Effector memory CD4-positive, alpha-beta T cell (primary cell): ENCODE measurements around the gene ITGAL.
A peak's percentile ranks its signal among the peaks of the same experiment; 100 is the strongest.
"Not testable (repeated sequence)": the region's sequence is repeated elsewhere in the genome, so short reads cannot be mapped to it uniquely, and the experiment has no call there.

Experiments used
- DNase-seq, 3 donors: peaks; one replicate each; pipeline ENCODE4 v3.0.0-alpha.2; 2020
- H3K27ac ChIP-seq: 2 replicates; pipeline ENCODE4 v1.7.0; 2013; ENCODE audit warnings: mild to moderate bottlenecking, low read length, moderate library complexity; ENCODE audit not compliant: insufficient read depth, poor library complexity, severe bottlenecking
- H3K27me3 ChIP-seq: replicated peaks from 2 replicates; pipeline ENCODE4 v1.7.0; 2013; ENCODE audit warnings: mild to moderate bottlenecking, low read length; ENCODE audit not compliant: insufficient read depth, control insufficient read depth, poor library complexity, severe bottlenecking
- H3K36me3 ChIP-seq: 2 replicates; pipeline ENCODE4 v1.7.0; 2013; ENCODE audit warnings: mild to moderate bottlenecking, low read length, moderate library complexity; ENCODE audit not compliant: control insufficient read depth, insufficient read depth
- H3K4me1 ChIP-seq: 2 replicates; pipeline ENCODE4 v1.7.0; 2013; ENCODE audit warnings: low read length, mild to moderate bottlenecking; ENCODE audit not compliant: control insufficient read depth, insufficient read depth, poor library complexity, severe bottlenecking
- H3K4me3 ChIP-seq: 2 replicates; pipeline ENCODE4 v1.7.0; 2013; ENCODE audit warnings: low read length, low read depth, mild to moderate bottlenecking; ENCODE audit not compliant: insufficient read depth, poor library complexity, severe bottlenecking
- H3K9me3 ChIP-seq: 2 replicates; pipeline ENCODE4 v1.7.0; 2013; ENCODE audit warnings: mild to moderate bottlenecking, low read length, moderate library complexity; ENCODE audit not compliant: control insufficient read depth

Gene ITGAL

GRCh38 chr16:30457256-30457655 lies 15.3 kb upstream of the ITGAL start:
- Histone ChIP-seq H3K9me3 (no peaks in the 10 kb centered on the region), H3K4me3 (no peak overlapping the region), H3K36me3 (no peaks in the 10 kb centered on the region), H3K4me1 (peaks cover 18% of the 10 kb centered on the region), H3K27me3 (no peaks in the 10 kb centered on the region), H3K27ac (no peak overlapping the region)
- no peak for DNase-seq

DNA sequence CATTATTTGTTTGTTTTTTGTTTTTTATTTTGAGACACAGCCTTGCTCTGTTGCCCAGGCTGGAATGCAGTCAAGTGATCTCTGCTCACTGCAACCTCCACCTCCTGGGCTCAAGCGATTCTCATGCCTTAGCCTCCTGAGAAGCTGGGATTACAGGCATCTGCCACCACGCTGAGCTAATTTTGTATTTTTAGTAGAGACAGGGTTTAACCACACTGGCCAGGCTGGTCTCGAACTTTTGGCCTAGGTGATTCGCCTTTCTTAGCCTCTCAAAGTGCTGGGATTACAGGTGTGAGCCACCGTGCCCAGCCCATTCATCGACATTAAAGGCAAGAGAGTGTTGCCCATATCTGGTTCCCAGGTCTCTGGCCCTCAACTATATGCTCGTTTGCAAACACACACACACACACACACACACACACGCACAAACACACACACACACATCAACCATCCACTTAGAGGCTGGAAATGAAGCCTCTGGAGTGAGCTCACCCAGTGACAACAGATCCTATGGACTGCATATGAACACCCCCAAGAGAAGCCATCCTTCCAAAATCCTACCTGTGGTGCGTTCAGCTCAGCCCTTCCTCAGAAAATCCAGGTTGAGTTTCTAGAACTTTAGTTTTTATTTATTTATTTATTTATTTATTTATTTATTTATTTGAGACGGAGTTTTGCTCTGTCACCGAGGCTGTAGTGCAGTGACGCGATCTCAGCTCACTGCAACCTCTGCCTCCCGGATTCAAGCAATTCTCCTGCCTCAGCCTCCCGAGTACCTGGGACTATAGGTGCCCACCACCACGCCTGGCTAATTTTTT lies 14.6 kb upstream of the ITGAL start:
- Histone ChIP-seq H3K36me3 (no peaks in the 10 kb centered on the region), H3K4me3 (no peak overlapping the region), H3K27me3 (no peaks in the 10 kb centered on the region), H3K9me3 (no peaks in the 10 kb centered on the region), H3K4me1 (peaks cover 18% of the 10 kb centered on the region), H3K27ac (peak overlapping the region; percentile 48)
- DNase-seq: no peak

- H3K4me3 ChIP-seq: no peak overlapping the region
- H3K36me3 ChIP-seq: no peaks in the 10 kb centered on the region
- H3K4me1 ChIP-seq: peaks cover 18% of the 10 kb centered on the region
- no peaks in the 10 kb centered on the region for H3K27me3 ChIP-seq
- DNase-seq: peak; percentile 50 to 61 (median 59)
- H3K27ac ChIP-seq: peak overlapping the region; percentile 48
- no peaks in the 10 kb centered on the region for H3K9me3 ChIP-seq
Observed at GRCh38 chr16:30458561-30459394, 13.8 kb upstream of the ITGAL start.

GRCh38 chr16:30459456-30459855 lies 13.1 kb upstream of the ITGAL start:
- DNase-seq: no peak
- no peaks in the 10 kb centered on the region for H3K36me3 ChIP-seq
- peaks cover 18% of the 10 kb centered on the region for H3K4me1 ChIP-seq
- no peak overlapping the region for H3K4me3 ChIP-seq
- H3K27me3 ChIP-seq: no peaks in the 10 kb centered on the region
- no peaks in the 10 kb centered on the region for H3K9me3 ChIP-seq
- H3K27ac ChIP-seq: peak overlapping the region; percentile 48

DNA sequence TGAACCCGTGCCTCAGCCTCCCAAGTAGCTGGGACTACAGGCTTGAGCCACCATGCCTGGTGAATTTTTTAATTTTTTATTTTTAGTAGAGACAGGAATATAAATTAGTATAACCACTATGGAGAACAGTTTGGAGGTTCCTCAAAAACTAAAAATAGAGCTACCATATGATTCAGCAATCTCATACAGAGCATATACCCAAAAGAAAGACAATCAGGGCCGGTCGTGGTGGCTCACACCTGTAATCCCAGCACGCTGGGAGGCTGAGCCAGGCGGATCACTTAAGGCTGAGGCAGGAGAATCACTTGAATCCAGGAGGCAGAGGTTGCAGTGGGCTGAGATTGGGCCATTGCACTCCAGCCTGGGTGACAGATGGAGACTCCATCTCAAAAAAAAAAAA lies 11.1 kb upstream of the ITGAL start:
- not testable (repeated sequence) for H3K9me3 ChIP-seq, DNase-seq, H3K36me3 ChIP-seq, H3K27me3 ChIP-seq, H3K4me3 ChIP-seq, H3K27ac ChIP-seq
- H3K4me1 ChIP-seq: peaks cover 18% of the 10 kb centered on the region

GRCh38 chr16:30464078-30464477 lies 8.5 kb upstream of the ITGAL start:
- H3K27me3 ChIP-seq: no peaks in the 10 kb centered on the region
- DNase-seq: no peak
- H3K4me1 ChIP-seq: peaks cover 6% of the 10 kb centered on the region
- H3K36me3 ChIP-seq: no peaks in the 10 kb centered on the region
- no peaks in the 10 kb centered on the region for H3K9me3 ChIP-seq
- H3K27ac ChIP-seq: no peak overlapping the region
- no peak overlapping the region for H3K4me3 ChIP-seq

DNA sequence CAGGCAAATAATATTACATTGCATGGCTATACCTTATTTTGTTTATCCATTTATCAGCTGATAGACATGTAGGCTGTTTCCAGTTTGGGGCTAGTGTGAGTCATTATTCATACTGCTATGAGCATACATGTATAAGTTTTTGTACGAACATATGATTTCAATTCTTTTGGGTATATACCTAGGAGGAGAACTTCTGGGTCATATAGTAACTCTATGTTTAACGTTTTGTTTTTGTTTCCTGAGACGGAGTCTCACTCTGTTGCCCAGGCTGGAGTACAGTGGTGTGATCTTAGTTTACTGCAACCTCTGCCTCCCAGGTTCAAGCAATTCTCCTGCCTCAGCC lies 2.4 kb upstream of the ITGAL start:
- H3K27ac ChIP-seq: peak overlapping the region; percentile 66
- H3K9me3 ChIP-seq: no peaks in the 10 kb centered on the region
- peaks cover 1% of the 10 kb centered on the region for H3K36me3 ChIP-seq
- H3K27me3 ChIP-seq: no peaks in the 10 kb centered on the region
- DNase-seq: no peak
- peaks cover 36% of the 10 kb centered on the region for H3K4me1 ChIP-seq
- H3K4me3 ChIP-seq: no peak overlapping the region

DNA sequence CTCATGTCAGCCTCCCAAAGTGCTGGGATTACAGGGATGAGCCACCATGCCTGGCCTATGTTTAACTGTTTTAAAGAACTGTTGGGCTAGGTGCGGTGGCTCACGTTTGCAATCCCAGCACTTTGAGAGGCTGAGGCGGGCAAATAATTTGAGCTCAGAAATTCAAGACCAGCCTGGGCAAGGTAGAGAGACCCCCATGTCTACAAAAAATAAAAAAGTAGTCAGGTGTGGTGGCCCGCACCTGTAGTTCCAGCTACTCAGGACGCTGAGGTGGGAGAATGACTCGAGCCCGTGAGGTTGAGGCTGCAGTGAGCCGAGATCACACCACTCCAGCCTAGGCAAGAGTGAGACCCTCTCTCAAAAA lies 1.9 kb upstream of the ITGAL start:
- Histone ChIP-seq H3K27ac (peak overlapping the region; percentile 66), H3K4me3 (no peak overlapping the region), H3K4me1 (peaks cover 39% of the 10 kb centered on the region), H3K27me3 (no peaks in the 10 kb centered on the region), H3K9me3 (no peaks in the 10 kb centered on the region), H3K36me3 (peaks cover 5% of the 10 kb centered on the region)
- DNase-seq: no peak

DNA sequence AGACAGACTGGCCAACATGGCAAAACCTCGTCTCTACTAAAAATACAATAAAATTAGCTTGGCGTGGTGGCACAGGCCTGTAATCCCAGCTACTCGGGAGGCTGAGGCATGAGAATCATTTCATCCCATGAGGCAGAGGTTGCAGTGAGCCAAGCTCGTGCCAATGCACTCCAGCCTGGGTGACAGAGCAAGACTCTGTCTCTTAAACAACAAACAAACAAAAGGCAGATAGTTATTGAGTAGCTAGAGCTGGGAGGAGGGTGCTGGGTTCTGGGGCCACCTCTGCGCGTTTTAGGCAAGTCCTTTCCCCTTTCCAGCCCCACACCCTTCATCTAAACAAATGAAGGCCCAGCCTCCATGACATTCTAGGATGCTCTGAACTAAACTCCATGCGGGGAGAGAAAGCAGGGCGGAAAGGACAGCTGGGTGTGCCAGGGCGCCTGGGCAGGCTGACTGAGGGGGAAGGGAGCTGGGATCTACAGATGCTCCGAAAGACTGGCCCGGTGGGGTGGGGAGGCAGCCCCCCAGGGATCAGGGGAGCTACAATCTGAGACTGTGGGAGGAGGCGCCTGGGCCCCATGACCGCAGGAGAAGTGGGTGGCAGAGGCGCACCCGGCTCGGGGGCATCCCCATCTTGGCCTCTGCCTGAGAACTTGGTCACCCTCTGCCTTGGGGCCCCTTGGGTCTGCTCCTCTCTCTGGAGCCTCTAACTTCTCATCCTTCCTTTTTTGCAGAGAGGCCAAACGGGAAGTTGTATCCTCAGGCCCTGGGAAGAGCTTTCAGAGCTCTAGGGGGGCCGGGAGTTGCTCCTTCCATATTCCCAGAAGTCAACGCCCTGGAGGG lies 910 bp downstream of the ITGAL start:
- peak; percentile 20 to 32 (median 28) for DNase-seq
- Histone ChIP-seq H3K4me3 (peak overlapping the region; percentile 51), H3K9me3 (no peaks in the 10 kb centered on the region), H3K4me1 (peaks cover 45% of the 10 kb centered on the region), H3K27ac (peak overlapping the region; percentile 84), H3K27me3 (no peaks in the 10 kb centered on the region), H3K36me3 (peaks cover 11% of the 10 kb centered on the region)
